K562 (cell line): ENCODE results near the gene ZFP62. TPM values are rescaled to one million over a fixed set of nuclear protein-coding genes. Genes with fewer than 3 reads are reported as not detected.
A peak's percentile ranks its signal among the peaks of the same experiment; 100 is the strongest.

ENCODE experiments used
- ATAC-seq: fragments of 200-7000 bp; cut with Tn5 transposase; 3 replicates; pipeline ENCODE4 v1.9.1; 2020; ENCODE audit warnings: moderate library complexity
- BruUV-seq: library from RNA; stranded (reverse); fragments of 400-500 nt; replicated peaks from 2 replicates; lab custom pipeline; 2021; lab: Mats Ljungman, UMichigan
- CTCF ChIA-PET: fragments of 300-600 bp; formaldehyde crosslinking; extraction: SDS; loops from one replicate; lab custom pipeline; 2021; ENCODE audit warnings: low intra/inter-chr PET ratio; lab: Yijun Ruan, JAX
- POLR2A ChIA-PET: fragments of 300-600, 350-650 bp; sonication (Branson Sonifier 250); formaldehyde crosslinking; extraction: SDS; loops from one replicate; lab custom pipeline; 2021; ENCODE audit warnings: antibody characterized with exemption, inconsistent platforms; lab: Yijun Ruan, JAX
- DNase-seq, 4 experiments: peaks; one replicate each; pipeline versions ENCODE4 v3.0.0 to v3.0.0-alpha.2; 2011 to 2018; ENCODE audit warnings: low spot score in 3 of 4, mixed read lengths in 3 of 4; ENCODE audit errors: extremely low read depth in 1 of 4
- FAIRE-seq: peaks from 2 replicates; lab custom pipeline; 2011; peaks lifted over from hg19 to GRCh38; lab: Jason Lieb, UNC
- H2AFZ ChIP-seq: 2 replicates; pipeline ENCODE4 v1.6.0; 2011; ENCODE audit warnings: low read depth, low read length, control low read depth, inconsistent platforms
- H3K27ac ChIP-seq: fragments of 200-600 bp; 3 replicates; pipeline ENCODE4 v1.8.0; 2011; ENCODE audit warnings: low read depth, mild to moderate bottlenecking, control low read depth, inconsistent platforms, low read length, moderate library complexity, mixed read lengths; ENCODE audit errors: extremely low read depth
- H3K27me3 ChIP-seq, 2 experiments: fragments of 300-600 bp in 1 of 2; 2 replicates in 1 of 2; 3 replicates in 1 of 2; pipeline versions ENCODE4 v1.6.0 to v1.8.0; 2011; ENCODE audit warnings: inconsistent platforms in 2 of 2, low read length in 2 of 2, mild to moderate bottlenecking in 1 of 2, mixed read lengths in 1 of 2, moderate library complexity in 1 of 2; ENCODE audit not compliant: control insufficient read depth in 2 of 2, insufficient read depth in 2 of 2
- H3K36me3 ChIP-seq: fragments of 300-600 bp; 3 replicates; pipeline ENCODE4 v1.8.0; 2011; ENCODE audit warnings: mild to moderate bottlenecking, low read length, inconsistent platforms; ENCODE audit not compliant: control insufficient read depth, insufficient read depth
- H3K4me1 ChIP-seq, 2 experiments: fragments of 200-600 bp in 1 of 2; replicated peaks in 1 of 2; 2 replicates in 1 of 2; 3 replicates in 1 of 2; pipeline versions ENCODE4 v1.5.1 to v1.8.0; 2011; ENCODE audit warnings: inconsistent platforms in 2 of 2, low read length in 2 of 2, mild to moderate bottlenecking in 1 of 2, mixed read lengths in 1 of 2, moderate library complexity in 1 of 2; ENCODE audit not compliant: control insufficient read depth in 2 of 2, insufficient read depth in 2 of 2
- H3K4me2 ChIP-seq: 2 replicates; pipeline ENCODE4 v1.6.1; 2011; ENCODE audit warnings: low read length, control low read depth, inconsistent platforms, mixed read lengths; ENCODE audit not compliant: insufficient read depth
- H3K4me3 ChIP-seq: fragments of 200-600 bp; sonication (generic), shearing (Covaris generic); 2 replicates; pipeline ENCODE4 v1.5.1; 2016; ENCODE audit warnings: control low read depth, inconsistent platforms
- H3K79me2 ChIP-seq: fragments of 200-600 bp; 3 replicates; pipeline ENCODE4 v1.8.0; 2011; ENCODE audit warnings: low read length, inconsistent platforms; ENCODE audit not compliant: control insufficient read depth, insufficient read depth
- H3K9ac ChIP-seq, 2 experiments: 2 replicates each; pipeline versions ENCODE4 v1.6.0 to v1.6.1; 2011; ENCODE audit warnings: low read depth in 2 of 2, low read length in 2 of 2, control low read depth in 1 of 2, inconsistent platforms in 1 of 2, mild to moderate bottlenecking in 1 of 2, mixed read lengths in 1 of 2; ENCODE audit not compliant: insufficient read depth in 1 of 2
- H3K9me1 ChIP-seq: one replicate; pipeline ENCODE4 v1.6.0; 2011; ENCODE audit warnings: inconsistent platforms, mild to moderate bottlenecking, low read length, moderate library complexity; ENCODE audit not compliant: control insufficient read depth, insufficient read depth
- H3K9me3 ChIP-seq: replicated peaks from 2 replicates; pipeline ENCODE4 v1.5.1; 2011; ENCODE audit warnings: low read depth, low read length, inconsistent platforms; ENCODE audit not compliant: control insufficient read depth, insufficient read depth
- H4K20me1 ChIP-seq: replicated peaks from 2 replicates; pipeline ENCODE4 v1.6.1; 2011; ENCODE audit warnings: low read length, inconsistent platforms, mixed read lengths; ENCODE audit not compliant: control insufficient read depth, insufficient read depth
- EP400 ChIP-seq: fragments of 450-650 bp; IDR thresholded peaks from 2 replicates; pipeline ENCODE4 v1.6.1; 2017; ENCODE audit warnings: antibody characterized with exemption, mild to moderate bottlenecking, moderate library complexity
- ILK ChIP-seq: fragments of 450-650 bp; IDR thresholded peaks from 2 replicates; pipeline ENCODE4 v1.6.1; 2016; ENCODE audit warnings: missing genetic modification characterization, low read depth, mild to moderate bottlenecking, missing compliant biosample characterization, moderate library complexity, borderline replicate concordance
- PKNOX1 ChIP-seq: fragments of 450-650 bp; IDR thresholded peaks from 2 replicates; pipeline ENCODE4 v1.6.1; 2016
- RHOXF2B ChIP-seq: fragments of 250-450 bp; sonication (Bioruptor Pico); conservative IDR thresholded peaks from 2 replicates; pipeline ENCODE4 v1.5.1; 2021
- SIN3A ChIP-seq, 2 experiments: fragments of 150-350 bp in 1 of 2; IDR thresholded peaks; 2 replicates each; pipeline ENCODE4 v1.6.1; 2011 to 2016; ENCODE audit warnings: borderline replicate concordance in 2 of 2, low read depth in 2 of 2, low read length in 2 of 2, mild to moderate bottlenecking in 2 of 2, moderate library complexity in 2 of 2; ENCODE audit not compliant: control insufficient read depth in 1 of 2
- TAF1 ChIP-seq: IDR thresholded peaks from 2 replicates; pipeline ENCODE4 v1.6.1; 2011; ENCODE audit warnings: mild to moderate bottlenecking, low read length, moderate library complexity; ENCODE audit not compliant: insufficient read depth, control insufficient read depth, severe bottlenecking; ENCODE audit errors: extremely low read depth
- TAF9B ChIP-seq: fragments of 450-650 bp; IDR thresholded peaks from 2 replicates; pipeline ENCODE4 v1.6.1; 2018; ENCODE audit warnings: mild to moderate bottlenecking; ENCODE audit not compliant: partially characterized antibody
- VEZF1 ChIP-seq: fragments of 200-800 bp; sonication (Bioruptor generic); IDR thresholded peaks from 2 replicates; pipeline ENCODE4 v1.6.1; 2017; ENCODE audit warnings: missing genetic modification characterization, missing compliant biosample characterization
- ZBTB2 ChIP-seq: fragments of 450-650 bp; IDR thresholded peaks from 2 replicates; pipeline ENCODE4 v1.6.1; 2016; ENCODE audit warnings: antibody characterized with exemption
- ZBTB7A ChIP-seq: IDR thresholded peaks from 2 replicates; pipeline ENCODE4 v1.6.1; 2011; ENCODE audit warnings: low read depth, mild to moderate bottlenecking, low read length, moderate library complexity, borderline replicate concordance; ENCODE audit not compliant: control insufficient read depth
- ZNF740 ChIP-seq, 3 experiments: fragments of 200-800 bp in 1 of 3; sonication (Bioruptor generic) in 1 of 3; sonication (generic) in 1 of 3; formaldehyde crosslinking in 1 of 3; IDR thresholded peaks; 2 replicates each; pipeline versions ENCODE4 v1.6.1 to v1.8.0; 2016 to 2022; ENCODE audit warnings: mild to moderate bottlenecking in 2 of 3, missing compliant biosample characterization in 2 of 3, missing genetic modification characterization in 2 of 3, missing genetic modification reagents in 1 of 3
- ZZZ3 ChIP-seq: fragments of 450-650 bp; IDR thresholded peaks from 2 replicates; pipeline ENCODE4 v1.6.1; 2016; ENCODE audit warnings: antibody characterized with exemption, mild to moderate bottlenecking, moderate library complexity
- WGBS: fragments of 100-300 bp; shearing (Covaris generic); methylation state at CpG from one replicate; pipeline ENCODE4 v1.1.6; 2016; ENCODE audit warnings: low coverage, mixed read lengths; ENCODE audit not compliant: insufficient coverage; ENCODE audit errors: missing lambda C conversion rate; 5-methylcytosine and 5-hydroxymethylcytosine counted together
- in situ Hi-C: fragments of 300-500 bp; cut with MboI; formaldehyde crosslinking; loops from 4 replicates; pipeline ENCODE4 v1.15.0; 2018; ENCODE audit warnings: inconsistent platforms, mixed read lengths
- intact Hi-C: fragments of 100-400 bp; cut with micrococcal nuclease; formaldehyde crosslinking; loops from 2 replicates; pipeline ENCODE4 v1.14.2; 2022
- polyA plus RNA-seq, 8 experiments: library from polyadenylated mRNA; depleted of rRNA in 4 of 8; stranded (reverse) in 5 of 8; unstranded in 3 of 8; fragments of >200 nt; fragmentation: Nextera tagmentation in 2 of 8; fragmentation: Illumina TruSeq in 1 of 8; extraction: Ambion mirVana in 2 of 8; extraction: Trizol in 1 of 8; gene quantifications; 2 replicates each; pipeline versions ENCODE4 v1.2.1 to v1.2.3, GENCODE V29; 2011 to 2014; ENCODE audit warnings: inconsistent platforms in 1 of 8, missing spikeins in 1 of 8
- total RNA-seq, 7 experiments: library from RNA; depleted of rRNA in 6 of 7; stranded (reverse); fragments of >200 nt in 6 of 7; fragmentation: Illumina TruSeq in 2 of 7; extraction: Trizol in 2 of 7; gene quantifications; 2 replicates each; pipeline versions ENCODE4 v1.2.1 to v1.2.3, GENCODE V29; 2011 to 2021; ENCODE audit warnings: low replicate concordance in 1 of 7

Gene ZFP62
- total and polyA plus RNA-seq, 9 of the 15 experiments (the other 6 are each of a cell fraction or from before 2014, with no cell fraction given), result 12.2 to 37.5 (median 25.0) TPM

- peak overlapping the region; percentile 99 for H3K27ac ChIP-seq
- FAIRE-seq (peak; percentile 54), DNase-seq (peak in 3 of 4 experiments; percentile 34 to 55 (median 48)), ATAC-seq (no peak)
- H3K9me1 ChIP-seq, result no peaks in the 10 kb centered on the region
- peaks cover 55 to 64% of the 10 kb centered on the region in 2 experiments for H3K4me1 ChIP-seq
- H4K20me1 ChIP-seq, result no peaks in the 10 kb centered on the region
- H3K9ac ChIP-seq, result peak overlapping the region; percentile 79 to 88
- H3K9me3 ChIP-seq, result no peaks in the 10 kb centered on the region
- H2AFZ ChIP-seq, result no peak overlapping the region
- in situ Hi-C loops (no loop called here), intact Hi-C loops (loop anchor here (10.0 kb wide), 1 partner anchor 216 kb away; no protein-coding TSS in a partner anchor)
- WGBS, result 42% methylated on average over 5 of the region's 5 CpGs
- no TSS peak for BruUV-seq
- ChIA-PET POLR2A (interaction anchor here (1.2 kb wide), 1 partner anchor 15 kb away, joined by 3 read pairs; no protein-coding TSS in a partner anchor), CTCF (no interaction called here)
- H3K36me3 ChIP-seq, result peaks cover 31% of the 10 kb centered on the region; the same call in 2 of the 3 replicates
- H3K79me2 ChIP-seq, result peaks cover 74% of the 10 kb centered on the region
- peak overlapping the region; percentile 68 for H3K4me3 ChIP-seq
- H3K4me2 ChIP-seq, result peak overlapping the region; percentile 93
- no peaks in the 10 kb centered on the region for H3K27me3 ChIP-seq
- no peak for TF ChIP-seq ZBTB2
- no peak for TF ChIP-seq TAF9B
- TF ChIP-seq RHOXF2B (CRISPR knock-in tag), result no peak
- TF ChIP-seq ZNF740 (CRISPR knock-in tag; IDR thresholded peaks at IDR 0.05), result peak; percentile 67; the same call in 1 of the 2 replicates
- peak in 1 of 2 experiments; percentile 72; a peak in 1 of 4 replicates for TF ChIP-seq ZNF740 (tag; IDR thresholded peaks at IDR 0.05)
- 0 out of 2 replicates have a peak, but pooled peaks have one; percentile 12 for TF ChIP-seq EP400
- TF ChIP-seq SIN3A (IDR thresholded peaks at IDR 0.05; ENCODE audit: borderline replicate concordance in 2 of 2, control insufficient read depth in 1 of 2, low read depth in 2 of 2, low read length in 2 of 2), result peak in 1 of 2 experiments; percentile 47; a peak in 1 of 4 replicates
- no peak for TF ChIP-seq ZZZ3
- no peak for TF ChIP-seq ILK (tag)
- TF ChIP-seq TAF1, result no peak
- peak; percentile 51 for TF ChIP-seq PKNOX1
- TF ChIP-seq VEZF1 (CRISPR knock-in tag), result peak; percentile 37; the same call in 1 of the 2 replicates
- TF ChIP-seq ZBTB7A, result peak; percentile 74; the same call in 1 of the 2 replicates
Observed at GRCh38 chr5:180808461-180809000, 52.5 kb downstream of the ZFP62 start.
